HepG2 (cell line): ENCODE measurements around the gene GAREM1. TPM values are rescaled to one million over a fixed set of nuclear protein-coding genes. Genes with fewer than 3 reads are reported as not detected.

ENCODE experiments used
- CHCHD3 ChIP-seq: sonication (generic); formaldehyde crosslinking; IDR thresholded peaks from 2 replicates; pipeline ENCODE4 v1.8.0; 2022; ENCODE audit warnings: mild to moderate bottlenecking, missing genetic modification reagents, moderate library complexity
- EED ChIP-seq: sonication (generic); formaldehyde crosslinking; IDR thresholded peaks from 2 replicates; pipeline ENCODE4 v1.5.0; 2020; ENCODE audit warnings: mild to moderate bottlenecking, missing genetic modification reagents
- GABPA ChIP-seq, 2 experiments: IDR thresholded peaks; 2 replicates each; pipeline ENCODE4 v1.6.1; 2011 to 2016; ENCODE audit warnings: low read depth in 2 of 2, low read length in 1 of 2, missing biosample characterization in 1 of 2, missing genetic modification characterization in 1 of 2
- GZF1 ChIP-seq: sonication (generic); formaldehyde crosslinking; IDR thresholded peaks from 2 replicates; pipeline ENCODE4 v1.5.1; 2020; ENCODE audit warnings: mild to moderate bottlenecking, missing genetic modification reagents
- HDAC1 ChIP-seq: sonication (generic); formaldehyde crosslinking; IDR thresholded peaks from 2 replicates; pipeline ENCODE4 v1.5.1; 2020; ENCODE audit warnings: mild to moderate bottlenecking, missing genetic modification reagents
- KLF16 ChIP-seq, 2 experiments: sonication (generic) in 1 of 2; formaldehyde crosslinking in 1 of 2; IDR thresholded peaks; 2 replicates each; pipeline versions ENCODE4 v1.6.1 to v1.8.0; 2016 to 2023; ENCODE audit warnings: missing genetic modification reagents in 2 of 2, missing compliant biosample characterization in 1 of 2
- RFXAP ChIP-seq: sonication (generic); formaldehyde crosslinking; IDR thresholded peaks from 2 replicates; pipeline ENCODE4 v1.4.0; 2020; ENCODE audit warnings: missing genetic modification reagents, borderline replicate concordance
- SOX6 ChIP-seq, 2 experiments: fragments of 450-650 bp in 1 of 2; sonication (generic) in 1 of 2; formaldehyde crosslinking in 1 of 2; IDR thresholded peaks; 2 replicates each; pipeline versions ENCODE4 v1.4.0 to v1.6.1; 2017 to 2020; ENCODE audit warnings: antibody characterized with exemption in 1 of 2, mild to moderate bottlenecking in 1 of 2, missing genetic modification reagents in 1 of 2
- STAG1 ChIP-seq: sonication (generic); formaldehyde crosslinking; IDR thresholded peaks from 2 replicates; pipeline ENCODE4 v1.4.0; 2020; ENCODE audit warnings: missing genetic modification reagents
- TEAD3 ChIP-seq: optimal IDR thresholded peaks from 2 replicates; pipeline ENCODE3; 2016; ENCODE audit warnings: borderline replicate concordance
- XRCC5 ChIP-seq: fragments of 200-400 bp; formaldehyde crosslinking; optimal IDR thresholded peaks from 2 replicates; pipeline ENCODE3; 2017; ENCODE audit warnings: mild to moderate bottlenecking, low read length
- ZBTB38 ChIP-seq: sonication (generic); formaldehyde crosslinking; IDR thresholded peaks from 2 replicates; pipeline ENCODE4 v1.5.1; 2020; ENCODE audit warnings: mild to moderate bottlenecking, missing genetic modification reagents
- ZMAT3 ChIP-seq: sonication (generic); formaldehyde crosslinking; conservative IDR thresholded peaks from 2 replicates; pipeline ENCODE4 v1.7.0; 2021; ENCODE audit warnings: missing genetic modification reagents
- ZNF234 ChIP-seq: sonication (generic); formaldehyde crosslinking; conservative IDR thresholded peaks from 2 replicates; pipeline ENCODE4 v1.5.1; 2020; ENCODE audit warnings: mild to moderate bottlenecking, missing genetic modification reagents
- ZNF501 ChIP-seq: sonication (generic); formaldehyde crosslinking; IDR thresholded peaks from 2 replicates; pipeline ENCODE4 v1.5.1; 2020; ENCODE audit warnings: mild to moderate bottlenecking, moderate library complexity, missing genetic modification reagents
- ZNF546 ChIP-seq: sonication (generic); formaldehyde crosslinking; conservative IDR thresholded peaks from 2 replicates; pipeline ENCODE4 v1.8.1; 2023; ENCODE audit warnings: mild to moderate bottlenecking, missing genetic modification reagents
- ZNF556 ChIP-seq: sonication (generic); formaldehyde crosslinking; IDR thresholded peaks from 2 replicates; pipeline ENCODE4 v1.4.0; 2020; ENCODE audit warnings: mild to moderate bottlenecking, missing genetic modification reagents, borderline replicate concordance
- ZNF768 ChIP-seq: sonication (generic); formaldehyde crosslinking; IDR thresholded peaks from 2 replicates; pipeline ENCODE4 v1.4.0; 2020; ENCODE audit warnings: missing genetic modification reagents
- polyA plus RNA-seq, 8 experiments: library from polyadenylated mRNA; depleted of rRNA in 3 of 8; stranded (reverse) in 7 of 8; unstranded in 1 of 8; fragments of >200 nt; fragmentation: Illumina TruSeq in 4 of 8; extraction: Trizol in 4 of 8; gene quantifications; 2 replicates each; pipeline versions ENCODE4 v1.2.1 to v1.2.3, GENCODE V29; 2011 to 2016; ENCODE audit warnings: low read depth in 4 of 8, missing spikeins in 1 of 8, mixed read lengths in 1 of 8; ENCODE audit not compliant: insufficient read depth in 1 of 8
- total RNA-seq, 5 experiments: library from RNA; depleted of rRNA; stranded (reverse); fragments of >200 nt; fragmentation: Illumina TruSeq; extraction: Trizol; gene quantifications; 2 replicates each; pipeline ENCODE4 v1.2.3, GENCODE V29; 2016; ENCODE audit warnings: low read depth in 1 of 5
- TF ChIP-seq, protein P1 (sequence below): sonication (generic); formaldehyde crosslinking; IDR thresholded peaks from 2 replicates; pipeline ENCODE4 v1.5.0; 2020; ENCODE audit warnings: mild to moderate bottlenecking, missing genetic modification reagents, borderline replicate concordance
- TF ChIP-seq, protein P2 (sequence below): sonication (generic); formaldehyde crosslinking; IDR thresholded peaks from 2 replicates; pipeline ENCODE4 v1.4.0; 2020; ENCODE audit warnings: missing genetic modification reagents, mild to moderate bottlenecking, borderline replicate concordance
- TF ChIP-seq, protein P3 (sequence below): IDR thresholded peaks from 2 replicates; pipeline ENCODE4 v1.6.1; 2016; ENCODE audit warnings: low read depth

GAREM1 gene
- total and polyA plus RNA-seq, 2 of the 13 experiments (the other 11 are each of a cell fraction or from before 2014, with no cell fraction given): 2.5 to 2.9 TPM

DNA sequence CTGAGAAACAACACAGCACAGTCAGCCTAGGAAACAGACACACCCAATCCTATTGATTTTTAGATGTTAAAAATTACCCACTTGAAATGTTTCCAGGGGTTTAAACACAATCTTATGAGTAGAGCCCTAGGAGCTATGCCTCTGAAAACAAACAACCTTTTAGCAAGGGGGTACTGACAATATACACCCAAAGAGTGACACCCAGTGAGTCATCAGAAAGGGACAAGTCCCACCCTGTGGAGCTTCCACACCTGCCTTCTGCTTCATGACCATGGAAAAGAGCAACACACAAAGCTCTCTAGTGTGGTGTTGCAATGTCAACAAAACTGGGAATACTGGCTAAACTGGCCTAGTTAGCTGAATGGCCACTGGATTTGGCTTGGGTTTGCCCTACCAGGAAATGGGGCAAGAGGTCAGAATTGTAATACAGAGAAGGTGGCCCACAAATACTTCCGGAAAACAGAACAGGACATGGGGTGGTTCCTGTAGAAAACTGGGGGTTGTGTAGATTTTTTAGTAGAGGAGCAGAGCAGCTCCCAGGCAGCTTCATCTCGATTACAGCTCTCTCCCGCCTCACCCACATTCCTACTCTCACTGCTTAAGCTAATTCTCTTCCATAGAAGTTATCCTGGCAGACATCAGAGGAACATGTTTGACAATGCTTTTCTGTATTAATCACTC is 98.2 kb downstream of the GAREM1 start (continued):
- TF ChIP-seq, protein P1, sequence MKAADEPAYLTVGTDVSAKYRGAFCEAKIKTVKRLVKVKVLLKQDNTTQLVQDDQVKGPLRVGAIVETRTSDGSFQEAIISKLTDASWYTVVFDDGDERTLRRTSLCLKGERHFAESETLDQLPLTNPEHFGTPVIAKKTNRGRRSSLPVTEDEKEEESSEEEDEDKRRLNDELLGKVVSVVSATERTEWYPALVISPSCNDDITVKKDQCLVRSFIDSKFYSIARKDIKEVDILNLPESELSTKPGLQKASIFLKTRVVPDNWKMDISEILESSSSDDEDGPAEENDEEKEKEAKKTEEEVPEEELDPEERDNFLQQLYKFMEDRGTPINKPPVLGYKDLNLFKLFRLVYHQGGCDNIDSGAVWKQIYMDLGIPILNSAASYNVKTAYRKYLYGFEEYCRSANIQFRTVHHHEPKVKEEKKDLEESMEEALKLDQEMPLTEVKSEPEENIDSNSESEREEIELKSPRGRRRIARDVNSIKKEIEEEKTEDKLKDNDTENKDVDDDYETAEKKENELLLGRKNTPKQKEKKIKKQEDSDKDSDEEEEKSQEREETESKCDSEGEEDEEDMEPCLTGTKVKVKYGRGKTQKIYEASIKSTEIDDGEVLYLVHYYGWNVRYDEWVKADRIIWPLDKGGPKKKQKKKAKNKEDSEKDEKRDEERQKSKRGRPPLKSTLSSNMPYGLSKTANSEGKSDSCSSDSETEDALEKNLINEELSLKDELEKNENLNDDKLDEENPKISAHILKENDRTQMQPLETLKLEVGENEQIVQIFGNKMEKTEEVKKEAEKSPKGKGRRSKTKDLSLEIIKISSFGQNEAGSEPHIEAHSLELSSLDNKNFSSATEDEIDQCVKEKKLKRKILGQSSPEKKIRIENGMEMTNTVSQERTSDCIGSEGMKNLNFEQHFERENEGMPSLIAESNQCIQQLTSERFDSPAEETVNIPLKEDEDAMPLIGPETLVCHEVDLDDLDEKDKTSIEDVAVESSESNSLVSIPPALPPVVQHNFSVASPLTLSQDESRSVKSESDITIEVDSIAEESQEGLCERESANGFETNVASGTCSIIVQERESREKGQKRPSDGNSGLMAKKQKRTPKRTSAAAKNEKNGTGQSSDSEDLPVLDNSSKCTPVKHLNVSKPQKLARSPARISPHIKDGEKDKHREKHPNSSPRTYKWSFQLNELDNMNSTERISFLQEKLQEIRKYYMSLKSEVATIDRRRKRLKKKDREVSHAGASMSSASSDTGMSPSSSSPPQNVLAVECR (CRISPR knock-in tag): peak; percentile 44; the same call in 1 of the 2 replicates
- no peak for TF ChIP-seq ZMAT3 (CRISPR knock-in tag)
- 0 out of 2 replicates have a peak, but pooled peaks have one; percentile 19 for TF ChIP-seq STAG1 (CRISPR knock-in tag)
- TF ChIP-seq ZNF556 (CRISPR knock-in tag): no peak
- TF ChIP-seq TEAD3 (CRISPR knock-in tag): peak; percentile 79
- no peak for TF ChIP-seq CHCHD3 (CRISPR knock-in tag)
- peak; percentile 41; the same call in 1 of the 2 replicates for TF ChIP-seq ZNF501 (CRISPR knock-in tag)
- TF ChIP-seq GABPA (IDR thresholded peaks at IDR 0.05; ENCODE audit: low read depth, low read length): no peak
- peak; percentile 65 for TF ChIP-seq GABPA (CRISPR knock-in tag; IDR thresholded peaks at IDR 0.05; ENCODE audit: low read depth)
- no peak for TF ChIP-seq ZNF234
- no peak for TF ChIP-seq SOX6 (IDR thresholded peaks at IDR 0.05)
- TF ChIP-seq SOX6 (CRISPR knock-in tag; IDR thresholded peaks at IDR 0.05): peak; percentile 92
- TF ChIP-seq ZBTB38 (CRISPR knock-in tag): no peak
- peak; percentile 83 for TF ChIP-seq HDAC1 (CRISPR knock-in tag)
- TF ChIP-seq ZNF768 (CRISPR knock-in tag): no peak
- TF ChIP-seq GZF1 (CRISPR knock-in tag): no peak
- 0 out of 2 replicates have a peak, but pooled peaks have one; percentile 67 for TF ChIP-seq RFXAP
- TF ChIP-seq ZNF546 (CRISPR knock-in tag): no peak
- TF ChIP-seq EED (CRISPR knock-in tag): no peak
- TF ChIP-seq, protein P2, sequence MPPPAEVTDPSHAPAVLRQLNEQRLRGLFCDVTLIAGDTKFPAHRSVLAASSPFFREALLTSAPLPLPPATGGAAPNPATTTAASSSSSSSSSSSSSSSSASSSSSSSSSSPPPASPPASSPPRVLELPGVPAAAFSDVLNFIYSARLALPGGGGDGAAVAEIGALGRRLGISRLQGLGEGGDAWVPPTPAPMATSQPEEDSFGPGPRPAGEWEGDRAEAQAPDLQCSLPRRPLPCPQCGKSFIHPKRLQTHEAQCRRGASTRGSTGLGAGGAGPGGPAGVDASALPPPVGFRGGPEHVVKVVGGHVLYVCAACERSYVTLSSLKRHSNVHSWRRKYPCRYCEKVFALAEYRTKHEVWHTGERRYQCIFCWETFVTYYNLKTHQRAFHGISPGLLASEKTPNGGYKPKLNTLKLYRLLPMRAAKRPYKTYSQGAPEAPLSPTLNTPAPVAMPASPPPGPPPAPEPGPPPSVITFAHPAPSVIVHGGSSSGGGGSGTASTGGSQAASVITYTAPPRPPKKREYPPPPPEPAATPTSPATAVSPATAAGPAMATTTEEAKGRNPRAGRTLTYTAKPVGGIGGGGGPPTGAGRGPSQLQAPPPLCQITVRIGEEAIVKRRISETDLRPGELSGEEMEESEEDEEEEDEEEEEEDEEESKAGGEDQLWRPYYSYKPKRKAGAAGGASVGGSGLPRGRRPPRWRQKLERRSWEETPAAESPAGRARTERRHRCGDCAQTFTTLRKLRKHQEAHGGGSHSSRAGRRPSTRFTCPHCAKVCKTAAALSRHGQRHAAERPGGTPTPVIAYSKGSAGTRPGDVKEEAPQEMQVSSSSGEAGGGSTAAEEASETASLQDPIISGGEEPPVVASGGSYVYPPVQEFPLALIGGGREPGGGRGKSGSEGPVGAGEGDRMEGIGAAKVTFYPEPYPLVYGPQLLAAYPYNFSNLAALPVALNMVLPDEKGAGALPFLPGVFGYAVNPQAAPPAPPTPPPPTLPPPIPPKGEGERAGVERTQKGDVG: no peak
- TF ChIP-seq KLF16 (CRISPR knock-in tag; IDR thresholded peaks at IDR 0.05): peak in 1 of 2 experiments; percentile 81; a peak in 2 of 4 replicates
- TF ChIP-seq, protein P3, sequence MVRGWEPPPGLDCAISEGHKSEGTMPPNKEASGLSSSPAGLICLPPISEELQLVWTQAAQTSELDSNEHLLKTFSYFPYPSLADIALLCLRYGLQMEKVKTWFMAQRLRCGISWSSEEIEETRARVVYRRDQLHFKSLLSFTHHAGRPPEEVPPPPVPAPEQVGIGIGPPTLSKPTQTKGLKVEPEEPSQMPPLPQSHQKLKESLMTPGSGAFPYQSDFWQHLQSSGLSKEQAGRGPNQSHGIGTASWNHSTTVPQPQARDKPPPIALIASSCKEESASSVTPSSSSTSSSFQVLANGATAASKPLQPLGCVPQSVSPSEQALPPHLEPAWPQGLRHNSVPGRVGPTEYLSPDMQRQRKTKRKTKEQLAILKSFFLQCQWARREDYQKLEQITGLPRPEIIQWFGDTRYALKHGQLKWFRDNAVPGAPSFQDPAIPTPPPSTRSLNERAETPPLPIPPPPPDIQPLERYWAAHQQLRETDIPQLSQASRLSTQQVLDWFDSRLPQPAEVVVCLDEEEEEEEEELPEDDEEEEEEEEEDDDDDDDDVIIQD: peak; percentile 94
- peak; percentile 63 for TF ChIP-seq XRCC5
